ENCODE measurements around the gene PSMB2.

GRCh38 chr1:35553851-35554250 is 87.5 kb downstream of the PSMB2 start:
- TF ChIP-seq TARDBP (IDR thresholded peaks at IDR 0.05; ENCODE audit: borderline replicate concordance) (no peak), POLR2A (IDR thresholded peaks at IDR 0.05; ENCODE audit: low read depth, low read length) (no peak), SP1 (IDR thresholded peaks at IDR 0.05; ENCODE audit: low read depth, low read length) (no peak), MAX (IDR thresholded peaks at IDR 0.05; ENCODE audit: low read depth, low read length) (no peak), RAD21 (IDR thresholded peaks at IDR 0.05; ENCODE audit: insufficient read depth, low read depth, low read length) (no peak), MTA2 (IDR thresholded peaks at IDR 0.05; ENCODE audit: low read depth) (no peak), CTCF (IDR thresholded peaks at IDR 0.05 in 2 of 3, conservative IDR thresholded peaks at IDR 0.05 in 1 of 3; ENCODE audit: control insufficient read depth in 2 of 3, extremely low read depth in 1 of 3, insufficient read depth in 1 of 3, low read depth in 3 of 3, low read length in 3 of 3) (no peak), CEBPZ (IDR thresholded peaks at IDR 0.05; ENCODE audit: low read depth, low read length) (no peak), ZNF217 (IDR thresholded peaks at IDR 0.05) (no peak), BACH1 (IDR thresholded peaks at IDR 0.05; ENCODE audit: borderline replicate concordance) (no peak)
